ENCODE data around the gene ZNF14. TPM values are rescaled to one million over a fixed set of nuclear protein-coding genes. Genes with fewer than 3 reads are reported as not detected.

Gene ZNF14
- total and polyA plus RNA-seq, 2 experiments from 2014 or later = 4.6 to 10.2 TPM

- H3K27ac ChIP-seq (ENCODE audit: low read depth) = no peak overlapping the region
- H3K4me1 ChIP-seq (ENCODE audit: insufficient read depth) = no peaks in the 10 kb centered on the region
- ATAC-seq (no peak), DNase-seq (ENCODE audit: low spot score) (no peak)
- no peak overlapping the region for H2AFZ ChIP-seq
- H3K4me3 ChIP-seq = no peak overlapping the region
- no peaks in the 10 kb centered on the region; the same call in 2 of the 3 replicates for H3K36me3 Mint-ChIP-seq (ENCODE audit: low read depth)
- H4K20me1 ChIP-seq (replicated peaks; ENCODE audit: insufficient read depth) = no peaks in the 10 kb centered on the region
- H3K27me3 ChIP-seq (ENCODE audit: insufficient read depth) = no peaks in the 10 kb centered on the region
- H3K9me2 ChIP-seq (ENCODE audit: insufficient read depth) = no peaks in the 10 kb centered on the region
- no peak overlapping the region for H3K4me2 ChIP-seq
- H3K79me2 ChIP-seq (replicated peaks; ENCODE audit: insufficient read depth) = no peaks in the 10 kb centered on the region
- H3K9me3 Mint-ChIP-seq = peaks cover 12% of the 10 kb centered on the region; the same call in 2 of the 3 replicates
- no peak overlapping the region for H3K4me3 Mint-ChIP-seq
- no peaks in the 10 kb centered on the region; the same call in 2 of the 3 replicates for H3K4me1 Mint-ChIP-seq
- no peak for TF ChIP-seq CREB1 (CRISPR knock-in tag; IDR thresholded peaks at IDR 0.05; ENCODE audit: low read depth)
- no peak for TF ChIP-seq ZNF462 (CRISPR knock-in tag; IDR thresholded peaks at IDR 0.05)
- TF ChIP-seq STAT1 (IDR thresholded peaks at IDR 0.05; ENCODE audit: unreplicated experiment) = no peak
- TF ChIP-seq POLR2AphosphoS5 (IDR thresholded peaks at IDR 0.05; ENCODE audit: low read depth) = no peak
- no peak for TF ChIP-seq ZNF331 (CRISPR knock-in tag; IDR thresholded peaks at IDR 0.05; ENCODE audit: low read depth)
- TF ChIP-seq NANOG (IDR thresholded peaks at IDR 0.05; ENCODE audit: borderline replicate concordance) = no peak
- no peak for TF ChIP-seq EZH2phosphoT487 (IDR thresholded peaks at IDR 0.05; ENCODE audit: unreplicated experiment)
- H3K36me3 ChIP-seq (ENCODE audit: insufficient read depth) = no peaks in the 10 kb centered on the region
- no peak overlapping the region for H3K27ac Mint-ChIP-seq
- no peaks in the 10 kb centered on the region for H3F3A ChIP-seq (replicated peaks; ENCODE audit: low read depth)
- H3K27me3 Mint-ChIP-seq (ENCODE audit: insufficient read depth, low read depth, poor library complexity) = peaks cover 22% of the 10 kb centered on the region
These were observed 4.8 kb upstream of the ZNF14 start for GRCh38 chr19:19737559-19738332.

Data from GM23338 (cell line).